Mucosa of rectum (tissue), 2 donors: ENCODE measurements around the gene MYO6.
"Not testable (repeated sequence)": the region's sequence is repeated elsewhere in the genome, so short reads cannot be mapped to it uniquely, and the experiment has no call there.

Experiments used
- H3K27ac ChIP-seq, 2 donors: one replicate each; pipeline ENCODE4 v1.7.0; 2013; ENCODE audit warnings: inconsistent platforms in 2 of 2, low read depth in 2 of 2, low read length in 2 of 2
- H3K27me3 ChIP-seq, 2 donors: one replicate each; pipeline ENCODE4 v1.7.0; 2013; ENCODE audit warnings: low read length in 2 of 2; ENCODE audit not compliant: control insufficient read depth in 2 of 2, insufficient read depth in 2 of 2
- H3K36me3 ChIP-seq, 2 donors: one replicate each; pipeline ENCODE4 v1.7.0; 2013; ENCODE audit warnings: low read length in 2 of 2; ENCODE audit not compliant: control insufficient read depth in 2 of 2, insufficient read depth in 2 of 2
- H3K4me1 ChIP-seq, 2 donors: one replicate each; pipeline ENCODE4 v1.7.0; 2013; ENCODE audit warnings: low read length in 2 of 2, mild to moderate bottlenecking in 1 of 2; ENCODE audit not compliant: control insufficient read depth in 2 of 2, insufficient read depth in 2 of 2
- H3K4me3 ChIP-seq, 2 donors: one replicate each; pipeline ENCODE4 v1.7.0; 2013; ENCODE audit warnings: low read length in 2 of 2
- H3K9ac ChIP-seq, 2 donors: one replicate each; pipeline ENCODE4 v1.7.0; 2013; ENCODE audit warnings: low read length in 2 of 2, low read depth in 1 of 2, mild to moderate bottlenecking in 1 of 2
- H3K9me3 ChIP-seq, 2 donors: one replicate each; pipeline ENCODE4 v1.7.0; 2013; ENCODE audit warnings: low read length in 2 of 2; ENCODE audit not compliant: control insufficient read depth in 2 of 2
- donor health status: healthy.
- donor health status: Normal muscosa, but diverticular disease.

Gene MYO6

GRCh38 chr6:75874224-75874623, 125.2 kb downstream of the MYO6 start:
- Histone ChIP-seq H3K9me3 (no peaks in the 10 kb centered on the region), H3K27me3 (no peaks in the 10 kb centered on the region), H3K4me3 (no peak overlapping the region), H3K36me3 (peaks cover 12 to 20% of the 10 kb centered on the region in 2 donors), H3K9ac (no peak overlapping the region), H3K27ac (no peak overlapping the region), H3K4me1 (no peaks in the 10 kb centered on the region)

GRCh38 chr6:75876152-75876551, 127.1 kb downstream of the MYO6 start:
- Histone ChIP-seq H3K27me3 (no peaks in the 10 kb centered on the region), H3K4me3 (no peak overlapping the region), H3K36me3 (peaks cover 12 to 21% of the 10 kb centered on the region in 2 donors), H3K9ac (no peak overlapping the region), H3K27ac (no peak overlapping the region), H3K9me3 (no peaks in the 10 kb centered on the region), H3K4me1 (no peaks in the 10 kb centered on the region)

- H3K27ac ChIP-seq = no peak overlapping the region
- no peaks in the 10 kb centered on the region for H3K9me3 ChIP-seq
- no peaks in the 10 kb centered on the region for H3K27me3 ChIP-seq
- H3K36me3 ChIP-seq = peaks cover 0 to 4% of the 10 kb centered on the region in 2 donors
- H3K4me1 ChIP-seq = no peaks in the 10 kb centered on the region
- no peak overlapping the region for H3K4me3 ChIP-seq
- H3K9ac ChIP-seq = no peak overlapping the region
These were observed 131.3 kb downstream of the MYO6 start for GRCh38 chr6:75880305-75880704.

GRCh38 chr6:75882734-75883133, 133.7 kb downstream of the MYO6 start:
- Histone ChIP-seq H3K9ac (no peak overlapping the region), H3K36me3 (peaks cover 0 to 4% of the 10 kb centered on the region in 2 donors), H3K27ac (no peak overlapping the region), H3K27me3 (no peaks in the 10 kb centered on the region), H3K4me1 (no peaks in the 10 kb centered on the region), H3K9me3 (no peaks in the 10 kb centered on the region), H3K4me3 (no peak overlapping the region)

- H3K27ac ChIP-seq = no peak overlapping the region
- H3K4me3 ChIP-seq = no peak overlapping the region
- H3K4me1 ChIP-seq = no peaks in the 10 kb centered on the region
- no peaks in the 10 kb centered on the region for H3K27me3 ChIP-seq
- H3K9ac ChIP-seq = no peak overlapping the region
- peaks cover 0 to 2% of the 10 kb centered on the region in 2 donors for H3K36me3 ChIP-seq
- no peaks in the 10 kb centered on the region for H3K9me3 ChIP-seq
These were observed 135.8 kb downstream of the MYO6 start for GRCh38 chr6:75884822-75885221.

- Histone ChIP-seq H3K9ac (no peak overlapping the region), H3K9me3 (no peaks in the 10 kb centered on the region), H3K36me3 (peaks cover 0 to 7% of the 10 kb centered on the region in 2 donors), H3K4me3 (no peak overlapping the region), H3K4me1 (no peaks in the 10 kb centered on the region), H3K27ac (no peak overlapping the region), H3K27me3 (no peaks in the 10 kb centered on the region)
These were observed 143.3 kb downstream of the MYO6 start for GRCh38 chr6:75892384-75892783.

GRCh38 chr6:75893058-75893775, 144.2 kb downstream of the MYO6 start:
- Histone ChIP-seq H3K36me3 (peaks cover 0 to 7% of the 10 kb centered on the region in 2 donors), H3K9me3 (no peaks in the 10 kb centered on the region), H3K27me3 (no peaks in the 10 kb centered on the region), H3K4me3 (no peak overlapping the region), H3K27ac (no peak overlapping the region), H3K4me1 (no peaks in the 10 kb centered on the region), H3K9ac (no peak overlapping the region)

GRCh38 chr6:75893776-75894152, 144.7 kb downstream of the MYO6 start:
- no peak overlapping the region for H3K4me3 ChIP-seq
- no peaks in the 10 kb centered on the region for H3K9me3 ChIP-seq
- H3K27me3 ChIP-seq = no peaks in the 10 kb centered on the region
- H3K27ac ChIP-seq = no peak overlapping the region
- peaks cover 0 to 7% of the 10 kb centered on the region in 2 donors for H3K36me3 ChIP-seq
- no peak overlapping the region for H3K9ac ChIP-seq
- H3K4me1 ChIP-seq = no peaks in the 10 kb centered on the region

- H3K27ac ChIP-seq = no peak overlapping the region
- H3K9me3 ChIP-seq = no peaks in the 10 kb centered on the region
- H3K27me3 ChIP-seq = no peaks in the 10 kb centered on the region
- no peak overlapping the region for H3K4me3 ChIP-seq
- peaks cover 0 to 7% of the 10 kb centered on the region in 2 donors for H3K36me3 ChIP-seq
- H3K4me1 ChIP-seq = no peaks in the 10 kb centered on the region
- no peak overlapping the region for H3K9ac ChIP-seq
These were observed 147.5 kb downstream of the MYO6 start for GRCh38 chr6:75896526-75896925.

GRCh38 chr6:75900216-75900615, 151.2 kb downstream of the MYO6 start:
- not testable (repeated sequence) for H3K9ac ChIP-seq, H3K36me3 ChIP-seq, H3K27me3 ChIP-seq, H3K4me3 ChIP-seq, H3K9me3 ChIP-seq, H3K4me1 ChIP-seq, H3K27ac ChIP-seq
